ENCODE data around the gene TMEM63A. TPM values are rescaled to one million over a fixed set of nuclear protein-coding genes. Genes with fewer than 3 reads are reported as not detected.

The TMEM63A gene
- polyA plus RNA-seq, 1 experiment, result 17.1 TPM

DNA sequence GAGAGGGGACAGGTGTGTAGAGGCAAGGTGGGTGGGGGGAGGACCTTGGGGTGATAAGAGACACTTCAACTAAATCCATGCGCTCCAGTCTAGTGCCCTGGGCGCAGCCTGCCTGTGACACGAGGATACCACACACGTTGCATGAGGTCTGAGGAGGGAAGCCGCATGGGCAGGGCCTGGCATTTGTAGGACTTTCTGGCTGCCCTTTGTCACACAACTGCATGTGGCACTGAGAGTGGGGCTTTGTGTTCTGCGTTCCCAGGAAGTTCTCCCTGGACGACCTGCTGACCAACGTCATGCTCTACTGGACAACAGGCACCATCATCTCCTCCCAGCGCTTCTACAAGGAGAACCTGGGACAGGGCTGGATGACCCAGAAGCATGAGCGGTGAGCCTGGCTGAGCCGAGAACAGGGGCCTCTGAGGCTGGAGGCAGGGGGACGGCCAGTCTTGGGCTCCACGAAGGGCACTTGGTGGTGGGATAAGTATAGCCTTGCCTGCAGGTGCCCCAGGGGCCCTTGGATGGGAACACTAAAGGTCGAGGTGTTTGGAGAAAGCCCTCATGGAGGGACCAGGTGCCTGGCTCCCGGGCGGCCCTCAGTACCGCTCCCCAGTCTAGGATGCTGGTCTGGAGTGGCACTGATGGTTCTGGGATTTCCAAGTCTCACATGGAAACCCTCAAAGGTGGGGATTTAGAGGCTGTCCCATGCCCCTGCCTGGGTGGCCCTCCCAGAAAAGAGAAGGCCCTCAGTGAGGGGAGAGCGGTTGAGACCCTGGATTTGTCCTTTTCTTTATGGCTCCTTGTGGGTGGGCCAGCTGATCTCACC, 37.7 kb downstream of the TMEM63A start:
- DNase-seq (ENCODE audit: low read depth, low spot score), result no peak
- no peak overlapping the region for H3K4me3 ChIP-seq (ENCODE audit: low read depth, low read length)
- TF ChIP-seq CTCF (IDR thresholded peaks at IDR 0.05; ENCODE audit: low read depth, low read length), result no peak
- H3K27me3 ChIP-seq (ENCODE audit: control insufficient read depth, insufficient read depth, low read length), result no peaks in the 10 kb centered on the region
- no peak overlapping the region for H3K27ac ChIP-seq (ENCODE audit: low read depth, low read length)
- ChIA-PET CTCF (interaction anchor here (0.6 to 2.6 kb wide), 11 partner anchors 9 to 370 kb away, joined by 3 to 21 read pairs (median 4); partner anchors contain the start of genes SRP9 and TMEM63A), POLR2A (interaction anchor here (0.9 to 1.1 kb wide), 2 partner anchors 12 to 34 kb away, joined by 3 to 4 read pairs; partner anchors contain the start of gene EPHX1)
- H3K9me3 ChIP-seq (ENCODE audit: control insufficient read depth, insufficient read depth, low read length), result no peaks in the 10 kb centered on the region

GRCh38 chr1:225843426-225843795, 38.8 kb downstream of the TMEM63A start:
- Histone ChIP-seq H3K4me3 (ENCODE audit: low read depth, low read length) (no peak overlapping the region), H3K27me3 (ENCODE audit: control insufficient read depth, insufficient read depth, low read length) (no peaks in the 10 kb centered on the region), H3K9me3 (ENCODE audit: control insufficient read depth, insufficient read depth, low read length) (no peaks in the 10 kb centered on the region), H3K27ac (ENCODE audit: low read depth, low read length) (no peak overlapping the region)
- CTCF ChIA-PET, result interaction anchor here (1.5 kb wide), 1 partner anchor 369 kb away, joined by 7 read pairs; no protein-coding TSS in a partner anchor
- no peak for DNase-seq (ENCODE audit: low read depth, low spot score)
- no peak for TF ChIP-seq CTCF (IDR thresholded peaks at IDR 0.05; ENCODE audit: low read depth, low read length)
- POLR2A ChIA-PET, result no interaction called here

GRCh38 chr1:225842788-225843425, 39.3 kb downstream of the TMEM63A start:
- no peak for TF ChIP-seq CTCF (IDR thresholded peaks at IDR 0.05; ENCODE audit: low read depth, low read length)
- no peak for DNase-seq (ENCODE audit: low read depth, low spot score)
- Histone ChIP-seq H3K27me3 (ENCODE audit: control insufficient read depth, insufficient read depth, low read length) (no peaks in the 10 kb centered on the region), H3K27ac (ENCODE audit: low read depth, low read length) (no peak overlapping the region), H3K9me3 (ENCODE audit: control insufficient read depth, insufficient read depth, low read length) (no peaks in the 10 kb centered on the region), H3K4me3 (ENCODE audit: low read depth, low read length) (no peak overlapping the region)
- CTCF ChIA-PET, result interaction anchor here (1.0 to 1.5 kb wide), 2 partner anchors 368 kb away, joined by 3 to 7 read pairs; no protein-coding TSS in a partner anchor
- POLR2A ChIA-PET, result no interaction called here

DNA sequence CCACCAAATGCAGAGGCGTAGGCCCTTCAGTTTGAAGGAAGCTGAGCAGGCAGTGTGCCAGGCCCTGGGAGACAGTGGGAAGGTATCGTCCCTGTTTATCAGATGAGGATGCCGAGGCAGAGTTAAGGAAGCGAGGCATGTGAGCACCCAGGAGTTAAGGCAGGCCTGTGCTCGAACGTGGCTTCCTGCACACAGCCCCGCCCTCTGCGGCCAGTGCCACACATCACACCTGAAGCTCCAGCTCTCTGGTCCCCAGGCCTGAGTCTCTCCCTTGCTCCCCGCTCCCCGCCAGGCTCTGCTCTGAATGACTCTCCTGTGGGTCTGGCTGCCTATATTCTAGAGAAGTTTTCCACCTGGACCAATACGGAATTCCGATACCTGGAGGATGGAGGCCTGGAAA, 40.1 kb downstream of the TMEM63A start:
- Histone ChIP-seq H3K27ac (ENCODE audit: low read depth, low read length) (no peak overlapping the region), H3K27me3 (ENCODE audit: control insufficient read depth, insufficient read depth, low read length) (no peaks in the 10 kb centered on the region), H3K4me3 (ENCODE audit: low read depth, low read length) (no peak overlapping the region), H3K9me3 (ENCODE audit: control insufficient read depth, insufficient read depth, low read length) (no peaks in the 10 kb centered on the region)
- TF ChIP-seq CTCF (IDR thresholded peaks at IDR 0.05; ENCODE audit: low read depth, low read length), result no peak
- ChIA-PET POLR2A (no interaction called here), CTCF (interaction anchor here (1.0 kb wide), 1 partner anchor 367 kb away, joined by 3 read pairs; no protein-coding TSS in a partner anchor)
- no peak for DNase-seq (ENCODE audit: low read depth, low spot score)

- no peaks in the 10 kb centered on the region for H3K9me3 ChIP-seq (ENCODE audit: control insufficient read depth, insufficient read depth, low read length)
- no peak overlapping the region for H3K27ac ChIP-seq (ENCODE audit: low read depth, low read length)
- ChIA-PET CTCF (interaction anchor here (0.9 to 1.5 kb wide), 2 partner anchors 362 to 366 kb away, joined by 4 read pairs; no protein-coding TSS in a partner anchor), POLR2A (interaction anchor here (1.2 kb wide), 1 partner anchor 63 kb away, joined by 6 read pairs; the partner anchor contains the start of gene SRP9)
- DNase-seq (ENCODE audit: low read depth, low spot score), result no peak
- H3K4me3 ChIP-seq (ENCODE audit: low read depth, low read length), result no peak overlapping the region
- H3K27me3 ChIP-seq (ENCODE audit: control insufficient read depth, insufficient read depth, low read length), result no peaks in the 10 kb centered on the region
- no peak for TF ChIP-seq CTCF (IDR thresholded peaks at IDR 0.05; ENCODE audit: low read depth, low read length)
Measured at GRCh38 chr1:225840713-225841112, 41.5 kb downstream of the TMEM63A start.

Measured in AG04450 (cell line).